K562 (cell line): ENCODE data around the gene VPS41. TPM values are rescaled to one million over a fixed set of nuclear protein-coding genes. Genes with fewer than 3 reads are reported as not detected.

ENCODE experiments used
- ATAC-seq: fragments of 200-7000 bp; cut with Tn5 transposase; 3 replicates; pipeline ENCODE4 v1.9.1; 2020; ENCODE audit warnings: moderate library complexity
- BruUV-seq: library from RNA; stranded (reverse); fragments of 400-500 nt; replicated peaks from 2 replicates; lab custom pipeline; 2021; lab: Mats Ljungman, UMichigan
- CTCF ChIA-PET: fragments of 300-600 bp; formaldehyde crosslinking; extraction: SDS; loops from one replicate; lab custom pipeline; 2021; ENCODE audit warnings: low intra/inter-chr PET ratio; lab: Yijun Ruan, JAX
- POLR2A ChIA-PET: fragments of 300-600, 350-650 bp; sonication (Branson Sonifier 250); formaldehyde crosslinking; extraction: SDS; loops from one replicate; lab custom pipeline; 2021; ENCODE audit warnings: antibody characterized with exemption, inconsistent platforms; lab: Yijun Ruan, JAX
- DNase-seq, 4 experiments: peaks; one replicate each; pipeline versions ENCODE4 v3.0.0 to v3.0.0-alpha.2; 2011 to 2018; ENCODE audit warnings: low spot score in 3 of 4, mixed read lengths in 3 of 4; ENCODE audit errors: extremely low read depth in 1 of 4
- FAIRE-seq: peaks from 2 replicates; lab custom pipeline; 2011; peaks lifted over from hg19 to GRCh38; lab: Jason Lieb, UNC
- H2AFZ ChIP-seq: 2 replicates; pipeline ENCODE4 v1.6.0; 2011; ENCODE audit warnings: low read depth, low read length, control low read depth, inconsistent platforms
- H3K27ac ChIP-seq: fragments of 200-600 bp; 3 replicates; pipeline ENCODE4 v1.8.0; 2011; ENCODE audit warnings: low read depth, mild to moderate bottlenecking, control low read depth, inconsistent platforms, low read length, moderate library complexity, mixed read lengths; ENCODE audit errors: extremely low read depth
- H3K27me3 ChIP-seq, 2 experiments: fragments of 300-600 bp in 1 of 2; 2 replicates in 1 of 2; 3 replicates in 1 of 2; pipeline versions ENCODE4 v1.6.0 to v1.8.0; 2011; ENCODE audit warnings: inconsistent platforms in 2 of 2, low read length in 2 of 2, mild to moderate bottlenecking in 1 of 2, mixed read lengths in 1 of 2, moderate library complexity in 1 of 2; ENCODE audit not compliant: control insufficient read depth in 2 of 2, insufficient read depth in 2 of 2
- H3K36me3 ChIP-seq: fragments of 300-600 bp; 3 replicates; pipeline ENCODE4 v1.8.0; 2011; ENCODE audit warnings: mild to moderate bottlenecking, low read length, inconsistent platforms; ENCODE audit not compliant: control insufficient read depth, insufficient read depth
- H3K4me1 ChIP-seq, 2 experiments: fragments of 200-600 bp in 1 of 2; replicated peaks in 1 of 2; 2 replicates in 1 of 2; 3 replicates in 1 of 2; pipeline versions ENCODE4 v1.5.1 to v1.8.0; 2011; ENCODE audit warnings: inconsistent platforms in 2 of 2, low read length in 2 of 2, mild to moderate bottlenecking in 1 of 2, mixed read lengths in 1 of 2, moderate library complexity in 1 of 2; ENCODE audit not compliant: control insufficient read depth in 2 of 2, insufficient read depth in 2 of 2
- H3K4me2 ChIP-seq: 2 replicates; pipeline ENCODE4 v1.6.1; 2011; ENCODE audit warnings: low read length, control low read depth, inconsistent platforms, mixed read lengths; ENCODE audit not compliant: insufficient read depth
- H3K4me3 ChIP-seq: fragments of 200-600 bp; sonication (generic), shearing (Covaris generic); 2 replicates; pipeline ENCODE4 v1.5.1; 2016; ENCODE audit warnings: control low read depth, inconsistent platforms
- H3K79me2 ChIP-seq: fragments of 200-600 bp; 3 replicates; pipeline ENCODE4 v1.8.0; 2011; ENCODE audit warnings: low read length, inconsistent platforms; ENCODE audit not compliant: control insufficient read depth, insufficient read depth
- H3K9ac ChIP-seq, 2 experiments: 2 replicates each; pipeline versions ENCODE4 v1.6.0 to v1.6.1; 2011; ENCODE audit warnings: low read depth in 2 of 2, low read length in 2 of 2, control low read depth in 1 of 2, inconsistent platforms in 1 of 2, mild to moderate bottlenecking in 1 of 2, mixed read lengths in 1 of 2; ENCODE audit not compliant: insufficient read depth in 1 of 2
- H3K9me1 ChIP-seq: one replicate; pipeline ENCODE4 v1.6.0; 2011; ENCODE audit warnings: inconsistent platforms, mild to moderate bottlenecking, low read length, moderate library complexity; ENCODE audit not compliant: control insufficient read depth, insufficient read depth
- H3K9me3 ChIP-seq: replicated peaks from 2 replicates; pipeline ENCODE4 v1.5.1; 2011; ENCODE audit warnings: low read depth, low read length, inconsistent platforms; ENCODE audit not compliant: control insufficient read depth, insufficient read depth
- H4K20me1 ChIP-seq: replicated peaks from 2 replicates; pipeline ENCODE4 v1.6.1; 2011; ENCODE audit warnings: low read length, inconsistent platforms, mixed read lengths; ENCODE audit not compliant: control insufficient read depth, insufficient read depth
- MYBL2 ChIP-seq, 2 experiments: fragments of 450-650 bp in 1 of 2; sonication (generic) in 1 of 2; formaldehyde crosslinking in 1 of 2; IDR thresholded peaks; 2 replicates each; pipeline versions ENCODE4 v1.6.1 to v1.8.1; 2017 to 2022; ENCODE audit warnings: borderline replicate concordance in 1 of 2, inconsistent platforms in 1 of 2, low read depth in 1 of 2, mild to moderate bottlenecking in 1 of 2, missing genetic modification reagents in 1 of 2, moderate library complexity in 1 of 2
- RFX1 ChIP-seq: fragments of 450-650 bp; IDR thresholded peaks from 2 replicates; pipeline ENCODE4 v1.6.1; 2016; ENCODE audit warnings: mild to moderate bottlenecking, moderate library complexity
- WGBS: fragments of 100-300 bp; shearing (Covaris generic); methylation state at CpG from one replicate; pipeline ENCODE4 v1.1.6; 2016; ENCODE audit warnings: low coverage, mixed read lengths; ENCODE audit not compliant: insufficient coverage; ENCODE audit errors: missing lambda C conversion rate; 5-methylcytosine and 5-hydroxymethylcytosine counted together
- in situ Hi-C: fragments of 300-500 bp; cut with MboI; formaldehyde crosslinking; loops from 4 replicates; pipeline ENCODE4 v1.15.0; 2018; ENCODE audit warnings: inconsistent platforms, mixed read lengths
- intact Hi-C: fragments of 100-400 bp; cut with micrococcal nuclease; formaldehyde crosslinking; loops from 2 replicates; pipeline ENCODE4 v1.14.2; 2022
- polyA plus RNA-seq, 8 experiments: library from polyadenylated mRNA; depleted of rRNA in 4 of 8; stranded (reverse) in 5 of 8; unstranded in 3 of 8; fragments of >200 nt; fragmentation: Nextera tagmentation in 2 of 8; fragmentation: Illumina TruSeq in 1 of 8; extraction: Ambion mirVana in 2 of 8; extraction: Trizol in 1 of 8; gene quantifications; 2 replicates each; pipeline versions ENCODE4 v1.2.1 to v1.2.3, GENCODE V29; 2011 to 2014; ENCODE audit warnings: inconsistent platforms in 1 of 8, missing spikeins in 1 of 8
- total RNA-seq, 7 experiments: library from RNA; depleted of rRNA in 6 of 7; stranded (reverse); fragments of >200 nt in 6 of 7; fragmentation: Illumina TruSeq in 2 of 7; extraction: Trizol in 2 of 7; gene quantifications; 2 replicates each; pipeline versions ENCODE4 v1.2.1 to v1.2.3, GENCODE V29; 2011 to 2021; ENCODE audit warnings: low replicate concordance in 1 of 7
- TF ChIP-seq, protein P1 (sequence below), 2 experiments: fragments of 450-650 bp; IDR thresholded peaks; 2 replicates each; pipeline ENCODE4 v1.6.1; 2016; ENCODE audit warnings: mild to moderate bottlenecking in 2 of 2, borderline replicate concordance in 1 of 2, low read depth in 1 of 2, moderate library complexity in 1 of 2

VPS41 gene
- total and polyA plus RNA-seq, 9 of the 15 experiments (the other 6 are each of a cell fraction or from before 2014, with no cell fraction given), result 17.7 to 46.8 (median 32.1) TPM

DNA sequence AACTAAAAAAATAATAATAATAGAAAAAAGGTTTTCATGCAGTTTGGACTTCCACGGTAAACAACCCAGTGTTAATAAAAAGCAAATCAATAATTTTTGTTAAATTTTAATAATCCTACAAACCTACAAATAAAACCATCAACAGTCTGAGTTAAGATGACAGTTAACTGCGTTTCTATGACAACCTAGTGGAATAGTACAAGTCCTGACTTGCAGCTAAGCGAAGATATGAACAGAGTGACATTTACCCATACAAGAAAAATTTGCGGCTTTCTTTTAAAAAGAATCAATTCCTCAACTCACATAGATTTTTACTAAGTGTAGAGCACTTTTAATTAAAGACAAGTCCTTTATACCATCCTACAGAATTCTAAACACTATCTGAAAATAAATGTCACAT is 35.6 kb downstream of the VPS41 start:
- Histone ChIP-seq H3K9me1 (no peaks in the 10 kb centered on the region), H3K4me1 (no peaks in the 10 kb centered on the region; a peak in 1 of 5 replicates), H3K9ac (no peak overlapping the region), H3K4me3 (no peak overlapping the region), H3K36me3 (no peaks in the 10 kb centered on the region), H3K4me2 (no peak overlapping the region), H3K27ac (no peak overlapping the region), H2AFZ (no peak overlapping the region), H3K9me3 (no peaks in the 10 kb centered on the region), H4K20me1 (0 out of 2 replicates have a peak, but pooled peaks cover 4% of the 10 kb centered on the region), H3K79me2 (no peaks in the 10 kb centered on the region), H3K27me3 (no peaks in the 10 kb centered on the region)
- DNase-seq (no peak), FAIRE-seq (no peak), ATAC-seq (no peak)
- POLR2A ChIA-PET, result no interaction called here
- BruUV-seq, result no TSS peak
- TF ChIP-seq MYBL2 (IDR thresholded peaks at IDR 0.05; ENCODE audit: low read depth) (no peak), MYBL2 (CRISPR knock-in tag; IDR thresholded peaks at IDR 0.05; ENCODE audit: borderline replicate concordance) (no peak), RFX1 (peak; percentile 60)
- intact Hi-C loops, result no loop called here
- in situ Hi-C loops, result no loop called here
- CTCF ChIA-PET, result no interaction called here
- WGBS, result 74% methylated on average over 4 of the region's 4 CpGs

DNA sequence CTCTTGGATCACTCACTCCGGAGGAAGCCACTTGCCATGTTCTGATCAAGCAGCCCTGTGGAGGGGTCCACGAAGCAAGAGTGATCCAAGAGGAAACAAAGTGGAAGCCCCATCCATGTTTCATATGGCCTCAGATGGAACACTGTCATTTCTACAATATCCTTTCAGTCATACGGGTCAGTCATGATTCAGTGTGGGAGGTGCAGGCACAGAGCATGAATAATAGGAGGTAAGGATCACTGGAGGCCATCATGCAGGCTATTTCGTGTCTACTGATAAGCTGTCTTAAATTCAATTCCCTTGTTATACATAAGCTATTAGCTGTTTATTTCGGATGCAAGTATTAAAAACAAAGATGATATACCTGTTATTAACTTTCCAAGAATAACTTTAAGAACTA is 36.8 kb downstream of the VPS41 start:
- ATAC-seq (no peak), DNase-seq (no peak), FAIRE-seq (no peak)
- ChIA-PET POLR2A (interaction anchor here (1.2 kb wide), 1 partner anchor 9 kb away, joined by 3 read pairs; no protein-coding TSS in a partner anchor), CTCF (no interaction called here)
- Histone ChIP-seq H3K4me2 (no peak overlapping the region), H3K4me1 (no peaks in the 10 kb centered on the region; a peak in 1 of 5 replicates), H3K79me2 (no peaks in the 10 kb centered on the region), H3K36me3 (peaks cover 9% of the 10 kb centered on the region; the same call in 2 of the 3 replicates), H3K27ac (no peak overlapping the region), H3K9me3 (no peaks in the 10 kb centered on the region), H2AFZ (no peak overlapping the region), H3K9ac (no peak overlapping the region), H3K27me3 (no peaks in the 10 kb centered on the region), H3K9me1 (no peaks in the 10 kb centered on the region), H3K4me3 (no peak overlapping the region), H4K20me1 (0 out of 2 replicates have a peak, but pooled peaks cover 4% of the 10 kb centered on the region)
- no TSS peak for BruUV-seq
- in situ Hi-C loops (no loop called here), intact Hi-C loops (no loop called here)
- whole genome bisulfite sequencing, result 48% methylated on average over 5 of the region's 5 CpGs
- TF ChIP-seq, protein P1, sequence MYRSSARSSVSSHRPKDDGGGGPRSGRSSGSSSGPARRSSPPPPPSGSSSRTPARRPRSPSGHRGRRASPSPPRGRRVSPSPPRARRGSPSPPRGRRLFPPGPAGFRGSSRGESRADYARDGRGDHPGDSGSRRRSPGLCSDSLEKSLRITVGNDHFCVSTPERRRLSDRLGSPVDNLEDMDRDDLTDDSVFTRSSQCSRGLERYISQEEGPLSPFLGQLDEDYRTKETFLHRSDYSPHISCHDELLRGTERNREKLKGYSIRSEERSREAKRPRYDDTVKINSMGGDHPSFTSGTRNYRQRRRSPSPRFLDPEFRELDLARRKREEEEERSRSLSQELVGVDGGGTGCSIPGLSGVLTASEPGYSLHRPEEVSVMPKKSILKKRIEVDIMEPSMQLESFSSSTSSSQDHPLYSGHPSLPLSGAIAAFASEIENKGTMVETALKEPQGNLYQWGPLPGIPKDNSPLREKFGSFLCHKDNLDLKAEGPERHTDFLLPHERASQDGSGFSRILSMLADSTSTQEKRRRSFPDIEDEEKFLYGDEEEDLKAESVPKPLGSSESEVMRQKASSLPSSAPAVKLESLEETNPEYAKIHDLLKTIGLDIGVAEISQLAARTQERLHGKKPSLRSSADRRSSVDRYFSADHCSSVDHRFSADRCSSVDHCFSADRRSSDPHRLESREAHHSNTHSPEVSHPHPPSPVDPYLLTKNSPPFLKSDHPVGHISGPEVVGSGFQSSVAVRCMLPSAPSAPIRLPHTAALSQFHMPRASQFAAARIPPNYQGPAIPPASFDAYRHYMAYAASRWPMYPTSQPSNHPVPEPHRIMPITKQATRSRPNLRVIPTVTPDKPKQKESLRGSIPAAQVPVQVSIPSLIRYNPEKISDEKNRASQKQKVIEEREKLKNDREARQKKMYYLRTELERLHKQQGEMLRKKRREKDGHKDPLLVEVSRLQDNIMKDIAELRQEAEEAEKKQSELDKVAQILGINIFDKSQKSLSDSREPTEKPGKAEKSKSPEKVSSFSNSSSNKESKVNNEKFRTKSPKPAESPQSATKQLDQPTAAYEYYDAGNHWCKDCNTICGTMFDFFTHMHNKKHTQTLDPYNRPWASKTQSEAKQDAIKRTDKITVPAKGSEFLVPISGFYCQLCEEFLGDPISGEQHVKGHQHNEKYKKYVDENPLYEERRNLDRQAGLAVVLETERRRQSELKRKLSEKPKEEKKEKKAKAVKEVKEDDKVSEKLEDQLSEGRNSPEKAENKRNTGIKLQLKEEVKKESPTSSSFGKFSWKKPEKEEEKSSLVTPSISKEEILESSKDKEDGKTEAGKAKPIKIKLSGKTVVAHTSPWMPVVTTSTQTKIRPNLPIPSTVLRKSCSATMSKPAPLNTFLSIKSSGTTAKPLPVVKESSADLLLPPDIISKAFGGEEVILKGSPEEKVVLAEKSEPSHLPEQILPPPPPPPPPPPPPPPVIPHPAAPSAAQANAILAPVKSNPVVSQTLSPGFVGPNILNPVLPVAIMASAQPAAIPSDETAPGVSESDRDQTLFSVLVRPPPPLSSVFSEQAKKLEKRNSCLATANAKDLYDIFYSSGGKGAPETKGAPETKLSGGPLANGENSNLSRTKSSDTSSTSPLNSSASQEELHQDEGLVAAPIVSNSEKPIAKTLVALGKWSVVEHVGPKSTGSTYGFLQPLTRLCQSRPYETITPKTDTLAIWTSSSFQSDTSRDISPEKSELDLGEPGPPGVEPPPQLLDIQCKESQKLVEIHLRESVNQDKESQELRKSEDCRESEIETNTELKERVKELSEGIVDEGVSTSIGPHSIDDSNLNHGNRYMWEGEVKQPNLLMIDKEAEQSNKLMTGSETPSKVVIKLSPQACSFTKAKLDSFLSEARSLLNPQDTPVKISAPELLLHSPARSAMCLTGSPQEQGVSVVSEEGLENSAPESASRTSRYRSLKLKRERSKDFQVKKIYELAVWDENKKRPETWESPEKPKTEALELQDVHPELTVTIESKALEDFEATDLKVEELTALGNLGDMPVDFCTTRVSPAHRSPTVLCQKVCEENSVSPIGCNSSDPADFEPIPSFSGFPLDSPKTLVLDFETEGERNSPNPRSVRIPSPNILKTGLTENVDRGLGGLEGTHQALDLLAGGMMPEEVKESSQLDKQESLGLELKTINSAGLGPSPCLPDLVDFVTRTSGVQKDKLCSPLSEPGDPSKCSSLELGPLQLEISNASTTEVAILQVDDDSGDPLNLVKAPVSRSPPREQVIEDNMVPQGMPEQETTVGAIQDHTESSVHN (IDR thresholded peaks at IDR 0.05; ENCODE audit: borderline replicate concordance in 1 of 2, low read depth in 1 of 2), result no peak
